PC-3 (cell line): Measurements from ENCODE around the gene SUSD3. TPM values are rescaled to one million over a fixed set of nuclear protein-coding genes. Genes with fewer than 3 reads are reported as not detected.

Experiments
- ATAC-seq: fragments of 200-7000 bp; cut with Tn5 transposase; 2 replicates; pipeline ENCODE4 v1.9.1; 2020; ENCODE audit warnings: mild to moderate bottlenecking, moderate library complexity
- BruUV-seq: library from RNA; stranded (reverse); fragments of 400-500 nt; replicated peaks from 2 replicates; lab custom pipeline; 2021; lab: Mats Ljungman, UMichigan
- CTCF ChIA-PET: fragments of 300-600 bp; sonication (Branson Sonifier 250); formaldehyde crosslinking; loops from one replicate; lab custom pipeline; 2022; ENCODE audit warnings: antibody characterized with exemption; lab: Charles Lee
- POLR2A ChIA-PET: fragments of 300-600 bp; sonication (Branson Sonifier 250); formaldehyde crosslinking; loops from one replicate; lab custom pipeline; 2022; ENCODE audit warnings: antibody characterized with exemption; ENCODE audit not compliant: unreplicated experiment; lab: Charles Lee
- DNase-seq: peaks from one replicate; pipeline ENCODE4 v3.0.0-alpha.2; 2015
- H2AFZ ChIP-seq: fragments of 300-600 bp; sonication (generic); 2 replicates; pipeline ENCODE4 v1.6.0; 2016; ENCODE audit warnings: antibody characterized with exemption, low read length
- H3F3A ChIP-seq: fragments of 300-600 bp; sonication (generic); one replicate; pipeline ENCODE4 v1.6.0; 2017; ENCODE audit warnings: antibody characterized with exemption, low read length, control low read depth, mild to moderate bottlenecking; ENCODE audit not compliant: unreplicated experiment
- H3K27ac ChIP-seq: fragments of 300-600 bp; sonication (generic); 2 replicates; pipeline ENCODE4 v1.5.1; 2016; ENCODE audit warnings: mild to moderate bottlenecking, low read length
- H3K27me3 ChIP-seq: fragments of 300-600 bp; sonication (generic); 2 replicates; pipeline ENCODE4 v1.6.1; 2016; ENCODE audit warnings: low read length, mixed read lengths
- H3K36me3 ChIP-seq: fragments of 300-600 bp; sonication (generic); 2 replicates; pipeline ENCODE4 v1.6.1; 2016; ENCODE audit warnings: low read depth, mixed run types, low read length, mixed read lengths
- H3K4me1 ChIP-seq: fragments of 300-600 bp; sonication (generic); 2 replicates; pipeline ENCODE4 v1.5.1; 2016; ENCODE audit warnings: low read length; ENCODE audit not compliant: insufficient read depth
- H3K4me2 ChIP-seq: fragments of 300-600 bp; sonication (generic); 2 replicates; pipeline ENCODE4 v1.6.0; 2016; ENCODE audit warnings: low read length
- H3K4me3 ChIP-seq: fragments of 300-600 bp; sonication (generic); 2 replicates; pipeline ENCODE4 v1.5.1; 2016; ENCODE audit warnings: mild to moderate bottlenecking, low read length, mixed read lengths
- H3K79me2 ChIP-seq: fragments of 300-600 bp; sonication (generic); 2 replicates; pipeline ENCODE4 v1.6.1; 2017; ENCODE audit warnings: low read length, mixed read lengths
- H3K9ac ChIP-seq: fragments of 300-600 bp; sonication (generic); 2 replicates; pipeline ENCODE4 v1.6.0; 2016; ENCODE audit warnings: mild to moderate bottlenecking, low read length
- H3K9me2 ChIP-seq: fragments of 300-600 bp; sonication (generic); replicated peaks from 2 replicates; pipeline ENCODE4 v1.6.1; 2016; ENCODE audit warnings: mixed run types, low read length, mixed read lengths
- H3K9me3 ChIP-seq: fragments of 300-600 bp; sonication (generic); 2 replicates; pipeline ENCODE4 v1.6.1; 2016; ENCODE audit warnings: low read length, mixed read lengths
- H4K20me1 ChIP-seq: fragments of 300-600 bp; sonication (generic); 2 replicates; pipeline ENCODE4 v1.6.1; 2016; ENCODE audit warnings: low read length, mixed read lengths
- EZH2 ChIP-seq: fragments of 300-600 bp; sonication (generic); IDR thresholded peaks from one replicate; pipeline ENCODE4 v1.6.1; 2017; ENCODE audit warnings: antibody characterized with exemption, mild to moderate bottlenecking, low read length; ENCODE audit not compliant: unreplicated experiment
- EZH2phosphoT487 ChIP-seq: fragments of 300-600 bp; sonication (generic); IDR thresholded peaks from 2 replicates; pipeline ENCODE4 v1.6.1; 2018; ENCODE audit warnings: mild to moderate bottlenecking, antibody characterized with exemption, low read length, borderline replicate concordance
- intact Hi-C: fragments of 100-400 bp; cut with micrococcal nuclease; formaldehyde crosslinking; loops from 2 replicates; pipeline ENCODE4 v1.9.0; 2023
- total RNA-seq: library from RNA; depleted of rRNA; stranded (reverse); fragments of >200 nt; gene quantifications from 2 replicates; pipeline ENCODE4 v1.2.3, GENCODE V29; 2014
- TF ChIP-seq, protein P1 (sequence below): fragments of 300-600 bp; sonication (generic); conservative IDR thresholded peaks from 2 replicates; pipeline ENCODE4 v1.5.1; 2017; ENCODE audit warnings: antibody characterized with exemption, low read depth, mild to moderate bottlenecking, low read length

Gene SUSD3
- total RNA-seq, 1 experiment from 2014 or later, result 13.4 TPM

DNA sequence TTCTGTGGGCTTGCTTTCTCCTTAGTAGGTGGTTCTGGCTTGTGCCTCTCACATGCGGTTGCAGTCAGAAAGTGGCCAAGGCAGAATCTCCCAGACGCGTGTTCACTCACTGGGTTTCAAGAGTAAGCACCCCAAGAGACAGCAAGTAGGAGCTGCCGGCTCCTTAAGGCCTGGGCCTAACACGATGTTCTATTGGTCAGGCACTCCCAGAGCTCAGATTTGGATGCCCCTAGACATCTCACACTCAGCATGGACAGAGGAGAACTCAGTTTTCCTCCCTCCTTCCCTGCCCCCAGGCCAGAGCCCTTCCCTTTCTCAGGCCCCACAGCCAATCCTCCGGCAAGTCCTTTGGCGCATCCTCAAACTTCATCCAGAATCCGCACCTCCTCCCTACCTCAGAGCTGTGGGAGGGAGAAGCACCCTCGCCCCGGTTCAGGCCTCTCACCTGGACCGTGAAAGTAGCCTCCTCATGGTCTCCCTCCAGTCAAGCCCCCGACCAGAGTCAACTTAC is 31.0 kb downstream of the SUSD3 start:
- Histone ChIP-seq H3K4me2 (no peak overlapping the region), H3K79me2 (no peaks in the 10 kb centered on the region), H3F3A (no peaks in the 10 kb centered on the region), H3K9me3 (0 out of 2 replicates have a peak, but pooled peaks cover 3% of the 10 kb centered on the region), H3K4me3 (no peak overlapping the region), H4K20me1 (no peaks in the 10 kb centered on the region), H3K9me2 (no peaks in the 10 kb centered on the region), H3K36me3 (no peaks in the 10 kb centered on the region), H3K9ac (no peak overlapping the region), H3K4me1 (peaks cover 5% of the 10 kb centered on the region; the same call in 1 of the 2 replicates), H3K27ac (no peak overlapping the region), H2AFZ (no peak overlapping the region), H3K27me3 (no peaks in the 10 kb centered on the region)
- ATAC-seq, result no peak
- BruUV-seq, result no TSS peak
- CTCF ChIA-PET, result no interaction called here
- intact Hi-C loops, result no loop called here
- TF ChIP-seq EZH2phosphoT487 (no peak), EZH2 (no peak)
- TF ChIP-seq, protein P1, sequence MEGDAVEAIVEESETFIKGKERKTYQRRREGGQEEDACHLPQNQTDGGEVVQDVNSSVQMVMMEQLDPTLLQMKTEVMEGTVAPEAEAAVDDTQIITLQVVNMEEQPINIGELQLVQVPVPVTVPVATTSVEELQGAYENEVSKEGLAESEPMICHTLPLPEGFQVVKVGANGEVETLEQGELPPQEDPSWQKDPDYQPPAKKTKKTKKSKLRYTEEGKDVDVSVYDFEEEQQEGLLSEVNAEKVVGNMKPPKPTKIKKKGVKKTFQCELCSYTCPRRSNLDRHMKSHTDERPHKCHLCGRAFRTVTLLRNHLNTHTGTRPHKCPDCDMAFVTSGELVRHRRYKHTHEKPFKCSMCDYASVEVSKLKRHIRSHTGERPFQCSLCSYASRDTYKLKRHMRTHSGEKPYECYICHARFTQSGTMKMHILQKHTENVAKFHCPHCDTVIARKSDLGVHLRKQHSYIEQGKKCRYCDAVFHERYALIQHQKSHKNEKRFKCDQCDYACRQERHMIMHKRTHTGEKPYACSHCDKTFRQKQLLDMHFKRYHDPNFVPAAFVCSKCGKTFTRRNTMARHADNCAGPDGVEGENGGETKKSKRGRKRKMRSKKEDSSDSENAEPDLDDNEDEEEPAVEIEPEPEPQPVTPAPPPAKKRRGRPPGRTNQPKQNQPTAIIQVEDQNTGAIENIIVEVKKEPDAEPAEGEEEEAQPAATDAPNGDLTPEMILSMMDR, result no peak
- POLR2A ChIA-PET, result no interaction called here
- DNase-seq, result no peak

DNA sequence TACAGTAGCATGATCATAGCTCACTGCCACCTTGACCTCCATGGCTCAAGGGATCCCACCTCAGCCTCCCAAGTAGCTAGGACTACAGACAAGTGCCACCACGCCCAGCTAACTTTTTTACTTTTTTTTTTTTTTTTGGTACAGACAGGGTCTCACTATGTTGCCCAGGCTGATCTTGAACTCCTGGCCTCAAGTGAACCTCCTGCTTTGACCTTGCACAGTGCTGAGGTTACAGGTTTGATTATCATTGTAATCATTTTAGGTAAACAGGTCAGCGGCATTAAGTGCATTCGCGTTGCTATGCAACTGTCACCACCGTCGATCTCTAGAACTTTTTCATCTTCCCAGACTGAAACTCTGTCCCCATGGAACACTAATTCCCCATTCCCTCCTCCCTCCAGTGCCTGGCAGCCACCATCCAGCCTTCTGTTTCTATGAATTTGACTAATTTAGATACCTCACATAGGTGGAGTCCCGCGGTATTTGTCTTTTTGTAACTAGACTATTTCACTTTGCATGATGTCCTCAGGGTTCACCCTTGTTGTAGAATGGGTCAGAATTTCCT is 31.7 kb downstream of the SUSD3 start:
- Histone ChIP-seq H4K20me1 (no peaks in the 10 kb centered on the region), H2AFZ (no peak overlapping the region), H3K4me3 (no peak overlapping the region), H3K27ac (no peak overlapping the region), H3K9me3 (0 out of 2 replicates have a peak, but pooled peaks cover 3% of the 10 kb centered on the region), H3K9ac (no peak overlapping the region), H3F3A (no peaks in the 10 kb centered on the region), H3K4me1 (peaks cover 5% of the 10 kb centered on the region; the same call in 1 of the 2 replicates), H3K36me3 (no peaks in the 10 kb centered on the region), H3K27me3 (no peaks in the 10 kb centered on the region), H3K79me2 (no peaks in the 10 kb centered on the region), H3K9me2 (no peaks in the 10 kb centered on the region), H3K4me2 (no peak overlapping the region)
- intact Hi-C loops, result loop anchor here (10.0 kb wide), 1 partner anchor 215 kb away; the partner anchor contains the start of gene ZNF484
- ChIA-PET POLR2A (no interaction called here), CTCF (no interaction called here)
- BruUV-seq, result no TSS peak
- TF ChIP-seq, protein P1, result no peak
- TF ChIP-seq EZH2, result no peak
- TF ChIP-seq EZH2phosphoT487, result no peak
- ATAC-seq (no peak), DNase-seq (no peak)

DNA sequence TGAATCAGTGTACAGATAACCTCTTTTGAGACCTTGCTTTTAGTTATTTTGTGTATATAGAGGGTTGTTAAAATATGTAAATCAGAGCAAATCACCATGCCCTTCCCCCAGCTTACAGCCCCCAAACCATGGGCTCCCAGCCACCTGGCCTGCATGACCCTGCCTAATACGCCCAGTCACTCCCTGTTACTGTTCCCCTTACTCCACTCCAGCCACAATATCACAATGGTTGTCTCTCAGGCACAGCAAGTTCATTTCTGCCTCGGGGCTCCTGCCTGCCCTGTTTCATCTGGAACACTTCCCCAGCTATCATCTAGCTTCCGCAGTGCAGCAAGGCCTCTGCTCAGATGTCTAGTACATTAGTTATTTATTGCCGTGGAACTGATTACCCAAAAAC is 32.6 kb downstream of the SUSD3 start:
- Histone ChIP-seq H3K9me3 (0 out of 2 replicates have a peak, but pooled peaks cover 3% of the 10 kb centered on the region), H3K9me2 (no peaks in the 10 kb centered on the region), H3K4me3 (no peak overlapping the region), H3K36me3 (no peaks in the 10 kb centered on the region), H3K9ac (no peak overlapping the region), H2AFZ (no peak overlapping the region), H3K27me3 (no peaks in the 10 kb centered on the region), H3F3A (no peaks in the 10 kb centered on the region), H3K4me1 (peaks cover 5% of the 10 kb centered on the region; the same call in 1 of the 2 replicates), H3K79me2 (no peaks in the 10 kb centered on the region), H3K4me2 (no peak overlapping the region), H4K20me1 (no peaks in the 10 kb centered on the region), H3K27ac (no peak overlapping the region)
- no TSS peak for BruUV-seq
- TF ChIP-seq EZH2 (no peak), EZH2phosphoT487 (no peak)
- TF ChIP-seq, protein P1, result no peak
- ATAC-seq (no peak), DNase-seq (no peak)
- ChIA-PET POLR2A (no interaction called here), CTCF (no interaction called here)
- intact Hi-C loops, result loop anchor here (10.0 kb wide), 1 partner anchor 216 kb away; the partner anchor contains the start of gene ZNF484
